GM12801 (cell line): Measurements from ENCODE around the gene RAPGEF4.

Source experiments
- CTCF ChIP-seq: IDR thresholded peaks from one replicate; pipeline ENCODE4 v1.5.1; 2011; ENCODE audit warnings: control low read depth; ENCODE audit not compliant: insufficient read length; ENCODE audit errors: extremely low read depth

RAPGEF4 gene

GRCh38 chr2:173017646-173018420, 282.2 kb downstream of the RAPGEF4 start:
- no peak for TF ChIP-seq CTCF

DNA sequence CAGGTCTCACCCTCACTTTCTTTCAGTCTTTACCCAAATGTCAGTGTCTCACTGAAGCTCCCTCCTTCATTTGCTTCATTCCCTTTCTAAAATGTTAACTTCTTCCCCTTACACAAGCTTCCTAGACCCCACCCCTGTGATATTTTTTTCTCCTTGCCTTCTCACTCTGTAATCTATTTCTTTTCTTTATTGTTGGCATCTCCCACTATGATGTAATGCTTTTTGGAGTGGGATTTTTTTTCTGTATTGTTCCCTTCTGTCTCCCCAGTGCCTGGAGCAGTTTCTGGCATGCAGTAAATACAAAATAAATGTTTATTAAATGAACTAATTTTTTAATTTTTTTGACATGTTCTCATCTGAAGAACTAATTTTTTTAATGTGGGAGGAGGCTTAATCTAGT, 284.1 kb downstream of the RAPGEF4 start:
- TF ChIP-seq CTCF, result no peak

- no peak for TF ChIP-seq CTCF
Observed at GRCh38 chr2:173021939-173022371, 286.3 kb downstream of the RAPGEF4 start.

DNA sequence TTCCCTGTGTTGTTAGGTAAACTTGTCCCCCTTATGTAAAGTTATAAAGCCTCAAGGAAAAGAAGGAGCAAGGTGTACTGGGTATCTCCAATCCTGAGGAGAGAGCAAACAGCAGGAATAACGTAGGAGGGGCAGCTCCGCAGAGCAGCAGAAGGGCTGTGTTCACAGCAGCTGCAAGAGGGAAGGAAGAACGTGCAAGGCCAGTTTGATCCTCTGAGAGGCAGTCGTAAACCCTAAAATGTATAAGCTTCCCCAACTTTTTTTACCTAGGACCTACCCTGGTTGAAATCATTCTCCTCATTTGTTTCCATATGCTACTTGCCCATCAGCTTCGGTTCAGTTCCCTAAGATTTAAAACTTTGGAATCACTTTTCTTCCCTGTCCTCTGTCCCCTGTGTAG, 288.1 kb downstream of the RAPGEF4 start:
- TF ChIP-seq CTCF, result no peak

DNA sequence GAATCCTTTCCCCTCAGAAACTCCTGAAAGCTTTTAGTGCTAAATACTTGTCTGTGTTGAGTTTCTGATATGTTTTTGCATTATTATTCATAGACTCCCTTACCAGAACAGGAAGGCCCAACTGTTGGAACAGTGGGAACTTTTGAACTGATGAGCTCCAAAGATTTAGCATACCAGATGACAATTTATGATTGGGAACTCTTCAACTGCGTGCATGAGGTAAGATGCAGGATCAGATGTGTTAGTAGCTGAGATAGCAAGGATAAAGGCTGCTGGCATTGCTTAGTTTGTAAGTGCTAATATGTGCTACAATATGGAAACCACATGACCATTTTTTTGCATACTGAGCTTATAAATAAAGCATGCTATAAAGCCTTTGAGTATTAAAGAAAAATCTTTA, 290.8 kb downstream of the RAPGEF4 start:
- no peak for TF ChIP-seq CTCF

DNA sequence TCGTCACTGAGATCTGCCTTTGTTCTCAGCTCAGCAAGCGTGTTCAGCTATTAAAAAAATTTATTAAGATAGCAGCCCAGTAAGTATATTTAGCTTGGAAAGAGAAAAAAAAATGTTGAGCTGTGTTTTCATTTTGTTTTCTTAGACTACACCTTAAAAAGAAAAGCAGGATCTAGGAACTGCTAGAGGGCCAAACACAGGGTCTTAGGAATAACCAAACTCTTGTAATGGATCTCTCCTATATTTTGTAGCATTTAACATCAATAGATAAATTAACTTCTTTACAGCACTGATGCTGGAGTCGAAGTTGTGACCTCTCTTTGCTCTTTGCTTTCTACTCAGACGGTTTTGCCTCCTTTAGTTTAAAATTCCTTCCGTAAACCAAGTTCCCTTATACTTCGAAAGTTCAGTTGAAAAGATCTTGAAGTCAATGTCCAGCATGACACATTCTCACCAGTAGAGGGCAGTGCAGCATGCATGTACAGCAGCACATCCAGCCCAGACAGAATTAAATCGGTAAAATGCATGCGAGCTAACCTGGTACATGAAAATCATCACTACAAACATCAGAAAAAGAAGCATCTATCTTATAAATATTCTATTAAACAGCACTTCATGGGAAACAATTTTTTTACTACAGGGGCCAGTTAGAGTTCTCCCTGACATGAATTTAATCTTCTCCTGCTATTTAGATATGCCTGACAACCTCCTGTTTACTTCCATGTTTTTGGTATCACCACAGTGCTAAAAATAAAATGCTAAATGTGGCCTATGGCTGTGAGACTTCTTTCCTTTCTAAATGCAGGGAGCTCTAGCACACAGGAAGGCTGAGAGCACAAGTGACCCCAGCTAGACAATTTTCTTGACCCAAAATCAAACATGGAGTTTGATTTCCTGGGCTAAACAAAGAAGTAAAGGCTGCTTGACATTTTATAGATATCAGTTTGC, 291.8 kb downstream of the RAPGEF4 start:
- no peak for TF ChIP-seq CTCF

DNA sequence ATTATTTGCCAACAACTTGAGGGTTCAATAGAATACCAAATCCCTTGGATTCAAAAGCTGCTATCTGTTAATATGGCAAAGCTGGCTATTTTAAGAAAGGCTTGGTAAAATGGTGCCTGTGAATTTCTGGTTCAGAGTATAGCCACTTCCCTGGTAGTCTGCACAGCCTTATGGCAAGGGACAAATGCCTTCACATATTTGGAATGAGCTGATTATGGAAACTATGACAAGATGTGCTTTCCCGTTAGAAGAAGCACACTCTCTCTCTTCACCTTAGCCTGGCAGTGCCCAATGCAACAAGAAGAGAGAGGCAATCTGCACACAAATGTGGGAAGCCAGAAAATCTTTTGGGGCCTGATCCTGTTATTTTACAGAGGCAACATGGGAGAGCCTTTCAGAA, 292.5 kb downstream of the RAPGEF4 start:
- no peak for TF ChIP-seq CTCF
